ENCODE data around the gene COL6A5. TPM values are rescaled to one million over a fixed set of nuclear protein-coding genes. Genes with fewer than 3 reads are reported as not detected.

Gene COL6A5
- total RNA-seq, 4 donors from 2014 or later = 0.04 TPM; not detected in 3

DNA sequence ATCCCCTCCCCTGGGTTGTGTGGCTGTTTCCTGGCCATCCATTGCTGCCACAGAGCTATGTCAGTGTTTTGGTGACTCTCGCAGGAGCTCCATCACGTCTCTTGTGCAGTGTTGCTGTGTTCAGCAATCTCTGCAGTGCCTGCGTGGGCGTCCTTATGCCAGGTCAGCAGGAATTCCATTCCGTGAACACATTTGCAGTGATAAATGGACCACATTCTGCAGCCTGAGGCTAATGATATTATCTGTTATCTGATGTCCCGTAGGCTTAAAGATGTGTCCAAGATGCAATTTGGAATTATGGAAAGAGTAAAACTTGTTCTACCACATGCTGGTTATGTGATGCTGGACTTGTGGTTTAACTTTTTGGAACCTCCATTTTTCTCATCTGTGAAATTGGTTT lies 146.0 kb downstream of the COL6A5 start:
- no peak for ATAC-seq
- Histone ChIP-seq H3K4me3 (no peak overlapping the region), H3K27ac (no peak overlapping the region), H3K4me1 (no peaks in the 10 kb centered on the region), H3K27me3 (no peaks in the 10 kb centered on the region), H3K9me3 (no peaks in the 10 kb centered on the region), H3K36me3 (no peaks in the 10 kb centered on the region)
- no peak for TF ChIP-seq POLR2AphosphoS5 (IDR thresholded peaks at IDR 0.05)
- no peak for TF ChIP-seq EP300 (IDR thresholded peaks at IDR 0.05)
- TF ChIP-seq, protein P1, sequence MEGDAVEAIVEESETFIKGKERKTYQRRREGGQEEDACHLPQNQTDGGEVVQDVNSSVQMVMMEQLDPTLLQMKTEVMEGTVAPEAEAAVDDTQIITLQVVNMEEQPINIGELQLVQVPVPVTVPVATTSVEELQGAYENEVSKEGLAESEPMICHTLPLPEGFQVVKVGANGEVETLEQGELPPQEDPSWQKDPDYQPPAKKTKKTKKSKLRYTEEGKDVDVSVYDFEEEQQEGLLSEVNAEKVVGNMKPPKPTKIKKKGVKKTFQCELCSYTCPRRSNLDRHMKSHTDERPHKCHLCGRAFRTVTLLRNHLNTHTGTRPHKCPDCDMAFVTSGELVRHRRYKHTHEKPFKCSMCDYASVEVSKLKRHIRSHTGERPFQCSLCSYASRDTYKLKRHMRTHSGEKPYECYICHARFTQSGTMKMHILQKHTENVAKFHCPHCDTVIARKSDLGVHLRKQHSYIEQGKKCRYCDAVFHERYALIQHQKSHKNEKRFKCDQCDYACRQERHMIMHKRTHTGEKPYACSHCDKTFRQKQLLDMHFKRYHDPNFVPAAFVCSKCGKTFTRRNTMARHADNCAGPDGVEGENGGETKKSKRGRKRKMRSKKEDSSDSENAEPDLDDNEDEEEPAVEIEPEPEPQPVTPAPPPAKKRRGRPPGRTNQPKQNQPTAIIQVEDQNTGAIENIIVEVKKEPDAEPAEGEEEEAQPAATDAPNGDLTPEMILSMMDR (IDR thresholded peaks at IDR 0.05) = no peak
- TF ChIP-seq POLR2A (IDR thresholded peaks at IDR 0.05) = no peak
- WGBS, 2 donors (ENCODE audit: low coverage in 1 of 2) = 52 to 100% methylated on average over 1 to 2 of the region's 6 CpGs

- TF ChIP-seq POLR2A (IDR thresholded peaks at IDR 0.05) = no peak
- Histone ChIP-seq H3K9me3 (no peaks in the 10 kb centered on the region), H3K27ac (no peak overlapping the region), H3K36me3 (no peaks in the 10 kb centered on the region), H3K4me1 (no peaks in the 10 kb centered on the region), H3K27me3 (peaks cover 11% of the 10 kb centered on the region), H3K4me3 (no peak overlapping the region)
- no peak for ATAC-seq
- WGBS, 2 donors (ENCODE audit: low coverage in 1 of 2) = 72 to 92% methylated on average over 2 of the region's 2 CpGs
Observed at GRCh38 chr3:130504701-130505100, 159.2 kb downstream of the COL6A5 start.

DNA sequence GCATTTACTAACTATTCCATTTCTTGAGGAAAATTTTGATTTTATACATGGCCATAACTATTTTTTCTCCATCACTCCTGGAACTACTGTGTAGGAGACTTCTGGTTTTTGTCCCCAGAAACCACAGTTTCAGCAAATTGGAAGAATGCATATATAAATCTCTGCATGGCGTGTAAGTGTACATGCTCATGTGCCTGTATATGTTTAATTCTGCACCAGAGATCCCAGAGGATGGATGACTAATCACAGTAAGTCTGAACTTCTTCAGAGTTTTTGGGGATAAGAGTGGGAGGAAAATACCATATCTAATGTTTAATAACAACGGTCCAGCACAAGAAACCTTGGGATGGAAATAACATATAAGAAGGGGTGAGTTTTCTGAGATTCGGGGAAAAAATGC lies 160.6 kb downstream of the COL6A5 start:
- Histone ChIP-seq H3K36me3 (no peaks in the 10 kb centered on the region), H3K27ac (no peak overlapping the region), H3K4me3 (no peak overlapping the region), H3K9me3 (no peaks in the 10 kb centered on the region), H3K27me3 (peaks cover 11% of the 10 kb centered on the region), H3K4me1 (no peaks in the 10 kb centered on the region)
- WGBS, 2 donors (ENCODE audit: low coverage in 1 of 2) = 57 to 59% methylated on average over 3 of the region's 3 CpGs
- ATAC-seq = no peak
- TF ChIP-seq POLR2AphosphoS5 (IDR thresholded peaks at IDR 0.05) (no peak), EP300 (IDR thresholded peaks at IDR 0.05) (no peak), POLR2A (IDR thresholded peaks at IDR 0.05) (no peak)
- TF ChIP-seq, protein P1 (IDR thresholded peaks at IDR 0.05) = no peak

- no peaks in the 10 kb centered on the region for H3K9me3 ChIP-seq
- H3K36me3 ChIP-seq = no peaks in the 10 kb centered on the region
- H3K4me3 ChIP-seq = no peak overlapping the region
- no peaks in the 10 kb centered on the region for H3K4me1 ChIP-seq
- H3K27ac ChIP-seq = no peak overlapping the region
- WGBS, 2 donors (ENCODE audit: low coverage in 1 of 2) = 86 to 96% methylated on average over 2 of the region's 2 CpGs
- H3K27me3 ChIP-seq = peaks cover 11% of the 10 kb centered on the region
- TF ChIP-seq, protein P1 (IDR thresholded peaks at IDR 0.05) = no peak
- TF ChIP-seq POLR2AphosphoS5 (IDR thresholded peaks at IDR 0.05) = no peak
- no peak for TF ChIP-seq EP300 (IDR thresholded peaks at IDR 0.05)
- no peak for TF ChIP-seq POLR2A (IDR thresholded peaks at IDR 0.05)
- ATAC-seq = no peak
Observed at GRCh38 chr3:130507746-130508145, 162.3 kb downstream of the COL6A5 start.

GRCh38 chr3:130509008-130509407 lies 163.5 kb downstream of the COL6A5 start:
- Histone ChIP-seq H3K27ac (no peak overlapping the region), H3K27me3 (peaks cover 11% of the 10 kb centered on the region), H3K9me3 (no peaks in the 10 kb centered on the region), H3K4me3 (no peak overlapping the region), H3K4me1 (no peaks in the 10 kb centered on the region), H3K36me3 (no peaks in the 10 kb centered on the region)
- no peak for TF ChIP-seq POLR2AphosphoS5 (IDR thresholded peaks at IDR 0.05)
- no peak for TF ChIP-seq POLR2A (IDR thresholded peaks at IDR 0.05)
- no peak for TF ChIP-seq EP300 (IDR thresholded peaks at IDR 0.05)
- TF ChIP-seq, protein P1 (IDR thresholded peaks at IDR 0.05) = no peak
- no peak for ATAC-seq
- WGBS, 2 donors (ENCODE audit: low coverage in 1 of 2) = 31% methylated on average over 6 of the region's 6 CpGs; no CpG with 5 or more reads in 1 of the 2 donors

Measured in gastroesophageal sphincter (tissue), 4 donors.